ENCODE data around the gene TMEM81.

DNA sequence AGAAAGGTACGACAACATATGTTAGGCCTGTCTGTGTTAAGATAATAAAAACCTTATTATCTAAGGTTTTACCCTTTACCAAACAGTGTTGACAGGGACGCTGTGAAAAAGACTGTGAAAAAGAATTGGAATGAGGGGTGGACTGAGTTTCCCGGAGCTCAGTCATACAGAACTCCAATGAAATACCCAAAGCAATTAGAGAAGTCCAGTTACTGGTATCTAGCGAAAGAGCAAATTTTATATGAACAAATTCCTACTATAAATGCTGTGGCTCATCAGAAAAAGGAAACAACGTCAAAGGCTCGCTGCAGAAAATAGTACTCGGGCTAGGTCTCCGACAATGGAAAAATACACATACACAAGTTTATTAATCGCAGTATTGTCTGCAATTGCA, 38.2 kb upstream of the TMEM81 start:
- TF ChIP-seq POLR2A (IDR thresholded peaks at IDR 0.05): no peak
- TF ChIP-seq CTCF (IDR thresholded peaks at IDR 0.05 in 8 of 11, conservative IDR thresholded peaks at IDR 0.05 in 3 of 11): no peak

All from spleen (tissue), 7 donors.